Activated CD8-positive, alpha-beta T cell treated with anti-CD3 and anti-CD28 coated beads for 36 hours (primary cell): Measurements from ENCODE around the gene ANKRD40CL. TPM values are rescaled to one million over a fixed set of nuclear protein-coding genes. Genes with fewer than 3 reads are reported as not detected.

ENCODE experiments used
- ATAC-seq: fragments of 200-7000 bp; cut with Tn5 transposase; one replicate; pipeline ENCODE4 v1.10.0; 2021; ENCODE audit warnings: mild to moderate bottlenecking, moderate library complexity
- CTCF ChIA-PET: fragments of 350-600 bp; sonication (Branson Sonifier 250); formaldehyde crosslinking; loops from one replicate; lab custom pipeline; 2021; ENCODE audit warnings: antibody characterized with exemption; lab: Charles Lee
- POLR2A ChIA-PET: fragments of 350-600 bp; sonication (Branson Sonifier 250); formaldehyde crosslinking; loops from one replicate; lab custom pipeline; 2021; ENCODE audit warnings: antibody characterized with exemption; lab: Charles Lee
- DNase-seq: peaks from one replicate; pipeline ENCODE4 v3.0.0-alpha.2; 2020
- H3K27ac Mint-ChIP-seq: one replicate; pipeline ENCODE4 v1.8.0; 2021; ENCODE audit warnings: mild to moderate bottlenecking, mixed read lengths
- H3K27me3 Mint-ChIP-seq: one replicate; pipeline ENCODE4 v1.8.0; 2021; ENCODE audit warnings: mixed read lengths
- H3K36me3 Mint-ChIP-seq: one replicate; pipeline ENCODE4 v1.8.0; 2021; ENCODE audit warnings: low read depth, mixed read lengths
- H3K4me1 Mint-ChIP-seq: one replicate; pipeline ENCODE4 v1.8.0; 2021; ENCODE audit warnings: low read depth, mixed read lengths
- H3K4me3 Mint-ChIP-seq: one replicate; pipeline ENCODE4 v1.8.0; 2021; ENCODE audit warnings: mild to moderate bottlenecking, moderate library complexity, mixed read lengths
- H3K9me3 Mint-ChIP-seq: one replicate; pipeline ENCODE4 v1.8.0; 2021; ENCODE audit warnings: mixed read lengths
- intact Hi-C: fragments of 100-400 bp; cut with micrococcal nuclease; formaldehyde crosslinking; loops from one replicate; pipeline ENCODE4 v1.10.0; 2022
- total RNA-seq, 2 experiments: library from RNA; stranded (reverse); gene quantifications; one replicate each; pipeline ENCODE4 v1.2.3, GENCODE V29; 2021
- TF ChIP-seq, protein P1 (sequence below): fragments of 200-600 bp; IDR thresholded peaks from one replicate; pipeline ENCODE4 v1.8.0; 2022; ENCODE audit warnings: antibody characterized with exemption, mild to moderate bottlenecking

The ANKRD40CL gene
- total RNA-seq, 2 experiments from 2014 or later, result not detected

GRCh38 chr17:50765454-50766221 is 1.7 kb downstream of the ANKRD40CL start:
- ATAC-seq (no peak), DNase-seq (no peak)
- Mint-ChIP-seq H3K9me3 (no peaks in the 10 kb centered on the region), H3K36me3 (no peaks in the 10 kb centered on the region), H3K4me3 (no peak overlapping the region), H3K27ac (no peak overlapping the region), H3K4me1 (peaks cover 6% of the 10 kb centered on the region), H3K27me3 (peaks cover 4% of the 10 kb centered on the region)
- ChIA-PET POLR2A (interaction anchor here (0.6 to 1.6 kb wide), 2 partner anchors 11 kb away, joined by 4 to 6 read pairs; no protein-coding TSS in a partner anchor), CTCF (interaction anchor here (0.6 to 8.4 kb wide), 2 partner anchors 15 to 18 kb away, joined by 3 to 49 read pairs; no protein-coding TSS in a partner anchor)
- TF ChIP-seq, protein P1, sequence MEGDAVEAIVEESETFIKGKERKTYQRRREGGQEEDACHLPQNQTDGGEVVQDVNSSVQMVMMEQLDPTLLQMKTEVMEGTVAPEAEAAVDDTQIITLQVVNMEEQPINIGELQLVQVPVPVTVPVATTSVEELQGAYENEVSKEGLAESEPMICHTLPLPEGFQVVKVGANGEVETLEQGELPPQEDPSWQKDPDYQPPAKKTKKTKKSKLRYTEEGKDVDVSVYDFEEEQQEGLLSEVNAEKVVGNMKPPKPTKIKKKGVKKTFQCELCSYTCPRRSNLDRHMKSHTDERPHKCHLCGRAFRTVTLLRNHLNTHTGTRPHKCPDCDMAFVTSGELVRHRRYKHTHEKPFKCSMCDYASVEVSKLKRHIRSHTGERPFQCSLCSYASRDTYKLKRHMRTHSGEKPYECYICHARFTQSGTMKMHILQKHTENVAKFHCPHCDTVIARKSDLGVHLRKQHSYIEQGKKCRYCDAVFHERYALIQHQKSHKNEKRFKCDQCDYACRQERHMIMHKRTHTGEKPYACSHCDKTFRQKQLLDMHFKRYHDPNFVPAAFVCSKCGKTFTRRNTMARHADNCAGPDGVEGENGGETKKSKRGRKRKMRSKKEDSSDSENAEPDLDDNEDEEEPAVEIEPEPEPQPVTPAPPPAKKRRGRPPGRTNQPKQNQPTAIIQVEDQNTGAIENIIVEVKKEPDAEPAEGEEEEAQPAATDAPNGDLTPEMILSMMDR, result no peak
- intact Hi-C loops, result no loop called here

- Mint-ChIP-seq H3K4me3 (no peak overlapping the region), H3K4me1 (peaks cover 6% of the 10 kb centered on the region), H3K27me3 (peaks cover 4% of the 10 kb centered on the region), H3K27ac (no peak overlapping the region), H3K9me3 (no peaks in the 10 kb centered on the region), H3K36me3 (no peaks in the 10 kb centered on the region)
- ATAC-seq (no peak), DNase-seq (no peak)
- intact Hi-C loops, result no loop called here
- ChIA-PET POLR2A (interaction anchor here (0.6 to 1.6 kb wide), 3 partner anchors 8 to 12 kb away, joined by 3 to 6 read pairs (median 4); no protein-coding TSS in a partner anchor), CTCF (interaction anchor here (1.5 to 8.4 kb wide), 2 partner anchors 15 to 19 kb away, joined by 5 to 49 read pairs; no protein-coding TSS in a partner anchor)
- TF ChIP-seq, protein P1, result no peak
Observed at GRCh38 chr17:50764734-50765149, 2.6 kb downstream of the ANKRD40CL start.

DNA sequence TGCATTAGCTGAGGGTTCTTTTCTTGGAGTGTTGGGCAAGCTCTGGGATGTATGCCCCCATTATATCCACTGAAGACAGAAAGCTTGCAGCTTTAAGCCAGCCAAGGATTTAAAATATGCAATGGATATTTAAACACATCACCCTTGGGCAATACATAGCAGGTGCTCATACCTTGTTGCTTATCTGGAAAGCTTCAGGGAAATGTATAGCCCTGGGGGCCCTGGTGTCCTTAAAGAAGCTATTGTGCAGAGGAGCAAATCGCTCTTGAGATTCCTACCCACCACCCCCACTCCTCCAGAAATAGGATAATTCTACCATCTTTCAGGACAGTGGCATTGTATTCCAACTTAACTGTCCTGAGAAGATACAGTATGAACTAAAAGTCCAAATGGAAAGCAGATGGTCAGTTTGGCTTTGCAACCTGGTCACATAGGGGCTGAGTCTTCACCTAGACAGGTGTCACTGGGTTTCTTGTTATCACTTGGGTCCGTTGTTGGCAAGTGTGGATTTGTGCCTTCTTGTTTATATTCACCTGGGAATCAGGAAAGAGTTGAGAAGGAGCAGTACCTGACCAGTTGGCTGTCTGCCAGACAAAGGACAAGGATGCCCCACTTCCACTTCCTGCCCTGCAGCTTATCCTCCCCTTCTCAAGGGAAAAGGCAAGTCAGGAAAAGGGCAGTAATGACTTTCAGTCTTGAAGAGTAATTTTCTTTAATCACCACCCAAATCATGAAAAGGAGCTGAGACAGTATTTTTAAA is 3.4 kb downstream of the ANKRD40CL start:
- Mint-ChIP-seq H3K4me3 (no peak overlapping the region), H3K4me1 (peaks cover 6% of the 10 kb centered on the region), H3K9me3 (no peaks in the 10 kb centered on the region), H3K27me3 (peaks cover 4% of the 10 kb centered on the region), H3K27ac (no peak overlapping the region), H3K36me3 (no peaks in the 10 kb centered on the region)
- no peak for ATAC-seq
- TF ChIP-seq, protein P1, result no peak
- DNase-seq, result no peak
- ChIA-PET CTCF (interaction anchor here (0.8 to 8.4 kb wide), 9 partner anchors 9 to 291 kb away, joined by 3 to 49 read pairs (median 3); no protein-coding TSS in a partner anchor), POLR2A (interaction anchor here (0.8 kb wide), 1 partner anchor 26 kb away, joined by 3 read pairs; no protein-coding TSS in a partner anchor)
- intact Hi-C loops, result no loop called here

DNA sequence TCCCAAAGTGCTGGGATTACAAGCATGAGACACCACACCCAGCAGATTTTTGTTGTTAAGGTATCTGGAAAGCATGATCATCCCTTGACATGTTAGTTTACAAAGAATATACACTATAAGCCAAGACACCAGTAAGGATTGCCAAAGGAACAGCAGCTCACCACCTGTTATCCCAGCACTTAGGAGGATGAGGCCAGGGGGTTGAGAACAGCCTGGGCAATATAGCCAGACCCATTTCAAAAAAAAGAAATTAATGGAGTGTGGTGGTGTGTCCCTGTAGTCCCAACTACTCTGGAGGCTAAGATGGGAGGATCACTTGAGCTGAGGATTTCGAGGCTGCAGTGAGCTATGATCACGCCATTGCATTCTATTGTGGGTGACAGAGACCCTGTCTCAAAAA is 5.1 kb downstream of the ANKRD40CL start:
- no peak for ATAC-seq
- no peak for DNase-seq
- intact Hi-C loops, result no loop called here
- peaks cover 2% of the 10 kb centered on the region for H3K27me3 Mint-ChIP-seq
- TF ChIP-seq, protein P1, result no peak
- CTCF ChIA-PET, result interaction anchor here (1.2 to 8.4 kb wide), 4 partner anchors 10 to 90 kb away, joined by 4 to 49 read pairs (median 8); no protein-coding TSS in a partner anchor
- H3K27ac Mint-ChIP-seq, result no peak overlapping the region
- H3K4me1 Mint-ChIP-seq, result peaks cover 6% of the 10 kb centered on the region
- no peak overlapping the region for H3K4me3 Mint-ChIP-seq
- no peaks in the 10 kb centered on the region for H3K9me3 Mint-ChIP-seq
- POLR2A ChIA-PET, result interaction anchor here (0.6 kb wide), 1 partner anchor 195 kb away, joined by 3 read pairs; no protein-coding TSS in a partner anchor
- no peaks in the 10 kb centered on the region for H3K36me3 Mint-ChIP-seq
